BLaER1 treated with 17β-estradiol and CSF1 and Interleukin-3, amounts not matched to agents 10 nM and 100 nM (cell line): ENCODE data around the gene MECP2.

Experiments
- H3K27ac ChIP-seq, 11 experiments: shearing (Covaris generic); formaldehyde crosslinking; 2 replicates each; pipeline ENCODE4 v1.8.1; 2022
- H3K27me3 ChIP-seq, 11 experiments: shearing (Covaris generic); formaldehyde crosslinking; 2 replicates each; pipeline ENCODE4 v1.8.1; 2022
- H3K36me3 ChIP-seq, 11 experiments: shearing (Covaris generic); formaldehyde crosslinking; 2 replicates each; pipeline ENCODE4 v1.8.1; 2022
- H3K4me1 ChIP-seq, 10 experiments: shearing (Covaris generic); formaldehyde crosslinking; 2 replicates each; pipeline ENCODE4 v1.8.1; 2022
- H3K4me2 ChIP-seq, 11 experiments: shearing (Covaris generic); formaldehyde crosslinking; 2 replicates each; pipeline ENCODE4 v1.8.1; 2022
- H3K4me3 ChIP-seq, 10 experiments: shearing (Covaris generic); formaldehyde crosslinking; 2 replicates each; pipeline ENCODE4 v1.8.1; 2022
- H3K9ac ChIP-seq, 11 experiments: shearing (Covaris generic); formaldehyde crosslinking; 2 replicates each; pipeline ENCODE4 v1.8.1; 2022
- H3K9me3 ChIP-seq, 11 experiments: shearing (Covaris generic); formaldehyde crosslinking; replicated peaks in 1 of 11; 2 replicates each; pipeline ENCODE4 v1.8.1; 2022
- H4K20me1 ChIP-seq, 11 experiments: shearing (Covaris generic); formaldehyde crosslinking; 2 replicates each; pipeline ENCODE4 v1.8.1; 2022
- Cebpa-rat ChIP-seq, 11 experiments: shearing (Covaris generic); IDR thresholded peaks; 2 replicates each; pipeline ENCODE4 v1.8.1; 2022

The MECP2 gene

GRCh38 chrX:154043003-154043763 is 54.3 kb downstream of the MECP2 start:
- Histone ChIP-seq H3K9ac (peak overlapping the region in 1 of 11 experiments; percentile 10; a peak in 1 of 22 replicates), H3K4me2 (peak overlapping the region in 9 of 11 experiments; percentile 4 to 35 (median 20); a peak in 7 of 22 replicates), H3K4me3 (no peak overlapping the region), H3K4me1 (peaks cover 21 to 64% (median 44%) of the 10 kb centered on the region in 10 experiments), H3K36me3 (peaks cover 0 to 42% (median 9%) of the 10 kb centered on the region in 11 experiments; a peak in 15 of 22 replicates), H4K20me1 (peaks cover 70 to 100% (median 94%) of the 10 kb centered on the region in 11 experiments; a peak in 20 of 22 replicates), H3K27me3 (peaks cover 96 to 100% (median 100%) of the 10 kb centered on the region in 11 experiments), H3K9me3 (no peaks in the 10 kb centered on the region), H3K27ac (peak overlapping the region in 2 of 11 experiments; percentile 7 to 31; a peak in 2 of 22 replicates)
- TF ChIP-seq Cebpa-rat (IDR thresholded peaks at IDR 0.05): no peak

- Histone ChIP-seq H3K9me3 (no peaks in the 10 kb centered on the region), H3K36me3 (peaks cover 0 to 20% (median 8%) of the 10 kb centered on the region in 11 experiments; a peak in 12 of 22 replicates), H3K4me1 (peaks cover 21 to 64% (median 44%) of the 10 kb centered on the region in 10 experiments), H3K4me3 (no peak overlapping the region), H4K20me1 (peaks cover 63 to 95% (median 87%) of the 10 kb centered on the region in 11 experiments; a peak in 21 of 22 replicates), H3K27me3 (peaks cover 89 to 100% (median 99%) of the 10 kb centered on the region in 11 experiments), H3K27ac (peak overlapping the region in 4 of 11 experiments; percentile 37 to 54 (median 46); a peak in 8 of 22 replicates), H3K4me2 (peak overlapping the region in 4 of 11 experiments; percentile 10 to 16 (median 14); a peak in 6 of 22 replicates), H3K9ac (peak overlapping the region in 2 of 11 experiments; percentile 1 to 45; a peak in 2 of 22 replicates)
- TF ChIP-seq Cebpa-rat (IDR thresholded peaks at IDR 0.05): no peak
Measured at GRCh38 chrX:154040863-154041262, 56.7 kb downstream of the MECP2 start.

- peak overlapping the region in 3 of 11 experiments; percentile 12 to 45 (median 39); a peak in 5 of 22 replicates for H3K9ac ChIP-seq
- no peak for TF ChIP-seq Cebpa-rat (IDR thresholded peaks at IDR 0.05)
- peak overlapping the region in 4 of 11 experiments; percentile 10 to 16 (median 14); a peak in 6 of 22 replicates for H3K4me2 ChIP-seq
- H3K9me3 ChIP-seq: no peaks in the 10 kb centered on the region
- peaks cover 0 to 22% (median 12%) of the 10 kb centered on the region in 11 experiments; a peak in 12 of 22 replicates for H3K36me3 ChIP-seq
- peak overlapping the region in 6 of 11 experiments; percentile 15 to 51 (median 40); a peak in 7 of 22 replicates for H3K27ac ChIP-seq
- H4K20me1 ChIP-seq: peaks cover 65 to 94% (median 88%) of the 10 kb centered on the region in 11 experiments; a peak in 21 of 22 replicates
- H3K4me3 ChIP-seq: no peak overlapping the region
- peaks cover 21 to 64% (median 44%) of the 10 kb centered on the region in 10 experiments for H3K4me1 ChIP-seq
- H3K27me3 ChIP-seq: peaks cover 89 to 100% (median 99%) of the 10 kb centered on the region in 11 experiments
Measured at GRCh38 chrX:154040307-154040756, 57.2 kb downstream of the MECP2 start.

- Histone ChIP-seq H3K4me3 (no peak overlapping the region), H3K27me3 (peaks cover 89 to 100% (median 99%) of the 10 kb centered on the region in 11 experiments), H3K9ac (peak overlapping the region in 2 of 11 experiments; percentile 12 to 45; a peak in 2 of 22 replicates), H3K36me3 (peaks cover 0 to 24% (median 8%) of the 10 kb centered on the region in 11 experiments; a peak in 12 of 22 replicates), H3K27ac (peak overlapping the region in 4 of 11 experiments; percentile 26 to 51 (median 42); a peak in 6 of 22 replicates), H3K4me1 (peaks cover 23 to 58% (median 46%) of the 10 kb centered on the region in 10 experiments), H3K9me3 (no peaks in the 10 kb centered on the region), H3K4me2 (peak overlapping the region in 1 of 11 experiments; percentile 16; a peak in 1 of 22 replicates), H4K20me1 (peaks cover 67 to 94% (median 88%) of the 10 kb centered on the region in 11 experiments; a peak in 21 of 22 replicates)
- TF ChIP-seq Cebpa-rat (IDR thresholded peaks at IDR 0.05): no peak
Measured at GRCh38 chrX:154039577-154039976, 57.9 kb downstream of the MECP2 start.

GRCh38 chrX:154038656-154039055 is 58.9 kb downstream of the MECP2 start:
- no peak overlapping the region for H3K9ac ChIP-seq
- H3K4me1 ChIP-seq: peaks cover 32 to 58% (median 48%) of the 10 kb centered on the region in 10 experiments
- no peak overlapping the region for H3K27ac ChIP-seq
- H3K9me3 ChIP-seq: no peaks in the 10 kb centered on the region
- no peak for TF ChIP-seq Cebpa-rat (IDR thresholded peaks at IDR 0.05)
- H4K20me1 ChIP-seq: peaks cover 69 to 94% (median 88%) of the 10 kb centered on the region in 11 experiments; a peak in 21 of 22 replicates
- H3K4me3 ChIP-seq: no peak overlapping the region
- no peak overlapping the region for H3K4me2 ChIP-seq
- peaks cover 89 to 100% (median 99%) of the 10 kb centered on the region in 11 experiments for H3K27me3 ChIP-seq
- peaks cover 0 to 21% (median 8%) of the 10 kb centered on the region in 11 experiments; a peak in 11 of 22 replicates for H3K36me3 ChIP-seq

GRCh38 chrX:154037754-154038153 is 59.8 kb downstream of the MECP2 start:
- Histone ChIP-seq H3K4me1 (peaks cover 32 to 56% (median 42%) of the 10 kb centered on the region in 10 experiments), H3K4me3 (no peak overlapping the region), H4K20me1 (peaks cover 69 to 94% (median 88%) of the 10 kb centered on the region in 11 experiments; a peak in 21 of 22 replicates), H3K27me3 (peaks cover 89 to 100% (median 99%) of the 10 kb centered on the region in 11 experiments), H3K27ac (no peak overlapping the region), H3K4me2 (no peak overlapping the region), H3K9ac (no peak overlapping the region), H3K36me3 (peaks cover 0 to 24% (median 12%) of the 10 kb centered on the region in 11 experiments; a peak in 17 of 22 replicates), H3K9me3 (no peaks in the 10 kb centered on the region)
- TF ChIP-seq Cebpa-rat (IDR thresholded peaks at IDR 0.05): no peak

- no peak for TF ChIP-seq Cebpa-rat (IDR thresholded peaks at IDR 0.05)
Measured at GRCh38 chrX:154036513-154036912, 61.0 kb downstream of the MECP2 start.

GRCh38 chrX:154033848-154034247 is 63.7 kb downstream of the MECP2 start:
- TF ChIP-seq Cebpa-rat (IDR thresholded peaks at IDR 0.05): no peak
- Histone ChIP-seq H3K9ac (no peak overlapping the region), H3K9me3 (no peaks in the 10 kb centered on the region), H3K36me3 (peaks cover 23 to 51% (median 41%) of the 10 kb centered on the region in 11 experiments; a peak in 21 of 22 replicates), H3K4me1 (peaks cover 0 to 21% (median 16%) of the 10 kb centered on the region in 10 experiments; a peak in 16 of 20 replicates), H3K27ac (0 out of 22 replicates have a peak overlapping the region, but pooled peaks of 1 of the 11 experiments have one; percentile 23), H4K20me1 (peaks cover 41 to 92% (median 80%) of the 10 kb centered on the region in 11 experiments; a peak in 21 of 22 replicates), H3K27me3 (peaks cover 89 to 100% (median 99%) of the 10 kb centered on the region in 11 experiments), H3K4me3 (no peak overlapping the region), H3K4me2 (peak overlapping the region in 7 of 11 experiments; percentile 1 to 39 (median 23); a peak in 10 of 22 replicates)

More at GRCh38 chrX:154036513-154036912, 61.0 kb downstream of the MECP2 start:
- no peak overlapping the region for H3K4me2 ChIP-seq
- peaks cover 8 to 36% (median 25%) of the 10 kb centered on the region in 11 experiments; a peak in 20 of 22 replicates for H3K36me3 ChIP-seq
- H3K4me1 ChIP-seq: peaks cover 20 to 43% (median 29%) of the 10 kb centered on the region in 10 experiments; a peak in 19 of 20 replicates
- no peaks in the 10 kb centered on the region for H3K9me3 ChIP-seq
- peaks cover 89 to 100% (median 99%) of the 10 kb centered on the region in 11 experiments for H3K27me3 ChIP-seq
- no peak overlapping the region for H3K27ac ChIP-seq
- peaks cover 67 to 94% (median 87%) of the 10 kb centered on the region in 11 experiments; a peak in 21 of 22 replicates for H4K20me1 ChIP-seq
- no peak overlapping the region for H3K4me3 ChIP-seq
- H3K9ac ChIP-seq: no peak overlapping the region
